Sigmoid colon (tissue), 4 donors: ENCODE results near the gene WFS1.

Source experiments
- CTCF ChIP-seq, 4 experiments: fragments of 450-650 bp in 3 of 4; fragments of 200-600 bp in 1 of 4; IDR thresholded peaks; one replicate each; pipeline ENCODE4 v1.5.1; 2016 to 2019; ENCODE audit warnings: antibody characterized with exemption in 4 of 4, mild to moderate bottlenecking in 3 of 4, moderate library complexity in 2 of 4
- EP300 ChIP-seq, 4 donors: sonication (generic); formaldehyde crosslinking; IDR thresholded peaks; one replicate each; pipeline ENCODE4 v1.6.1; 2017; ENCODE audit warnings: antibody characterized with exemption in 4 of 4
- POLR2A ChIP-seq, 2 donors: fragments of 450-650 bp; IDR thresholded peaks; one replicate each; pipeline ENCODE4 v1.6.1; 2016; ENCODE audit warnings: antibody characterized with exemption in 2 of 2, mild to moderate bottlenecking in 2 of 2, moderate library complexity in 2 of 2
- POLR2AphosphoS5 ChIP-seq, 4 donors: sonication (generic); formaldehyde crosslinking; IDR thresholded peaks; one replicate each; pipeline ENCODE4 v1.6.1; 2017; ENCODE audit warnings: antibody characterized with exemption in 4 of 4

GRCh38 chr4:6322067-6322760, 52.6 kb downstream of the WFS1 start:
- TF ChIP-seq POLR2A (IDR thresholded peaks at IDR 0.05) (no peak), POLR2AphosphoS5 (IDR thresholded peaks at IDR 0.05) (no peak), CTCF (IDR thresholded peaks at IDR 0.05) (no peak), EP300 (IDR thresholded peaks at IDR 0.05) (no peak)
